C4-2B (cell line): ENCODE measurements around the gene RAPGEF1.

Source experiments
- ZFX ChIP-seq: fragments of 450-650 bp; IDR thresholded peaks from 2 replicates; pipeline ENCODE4 v1.6.1; 2017
- TF ChIP-seq, protein P1 (sequence below): fragments of 450-650 bp; conservative IDR thresholded peaks from 2 replicates; pipeline ENCODE4 v1.5.1; 2017; ENCODE audit warnings: mild to moderate bottlenecking

DNA sequence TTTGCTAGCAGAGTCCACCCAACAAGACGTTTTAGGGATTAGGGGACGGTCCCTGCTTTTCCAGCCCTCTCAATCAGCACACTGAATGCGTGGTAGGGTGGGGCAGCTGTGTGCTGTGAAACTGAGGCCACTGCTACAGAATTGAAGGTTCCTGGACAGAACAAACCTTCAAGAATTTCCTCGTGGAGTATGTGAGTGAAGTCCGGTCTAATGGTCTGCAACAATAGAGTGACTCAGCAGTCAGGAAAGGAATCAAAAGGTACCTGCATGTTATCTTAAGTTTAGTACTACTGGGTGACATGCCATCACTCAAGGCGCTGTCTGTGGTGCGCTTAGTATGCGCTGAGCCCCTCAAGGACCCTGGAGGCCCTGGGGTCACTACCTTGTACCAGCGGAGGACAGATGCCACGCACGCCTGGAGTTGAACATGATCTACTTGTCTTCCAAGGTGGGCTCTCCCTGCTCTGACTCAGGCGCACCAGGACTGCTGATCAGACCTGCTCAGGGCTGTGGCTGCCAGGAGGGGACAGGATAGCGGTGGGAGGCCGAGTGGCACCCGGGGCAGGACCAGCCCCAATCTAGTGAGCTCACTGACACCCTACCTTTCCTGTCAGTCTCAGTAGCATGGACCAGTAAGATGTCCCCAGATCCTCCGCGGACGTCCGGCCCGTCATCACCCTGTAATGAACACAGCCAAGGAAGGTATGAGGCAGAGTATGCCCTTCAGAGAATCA lies 144.0 kb downstream of the RAPGEF1 start:
- TF ChIP-seq, protein P1, sequence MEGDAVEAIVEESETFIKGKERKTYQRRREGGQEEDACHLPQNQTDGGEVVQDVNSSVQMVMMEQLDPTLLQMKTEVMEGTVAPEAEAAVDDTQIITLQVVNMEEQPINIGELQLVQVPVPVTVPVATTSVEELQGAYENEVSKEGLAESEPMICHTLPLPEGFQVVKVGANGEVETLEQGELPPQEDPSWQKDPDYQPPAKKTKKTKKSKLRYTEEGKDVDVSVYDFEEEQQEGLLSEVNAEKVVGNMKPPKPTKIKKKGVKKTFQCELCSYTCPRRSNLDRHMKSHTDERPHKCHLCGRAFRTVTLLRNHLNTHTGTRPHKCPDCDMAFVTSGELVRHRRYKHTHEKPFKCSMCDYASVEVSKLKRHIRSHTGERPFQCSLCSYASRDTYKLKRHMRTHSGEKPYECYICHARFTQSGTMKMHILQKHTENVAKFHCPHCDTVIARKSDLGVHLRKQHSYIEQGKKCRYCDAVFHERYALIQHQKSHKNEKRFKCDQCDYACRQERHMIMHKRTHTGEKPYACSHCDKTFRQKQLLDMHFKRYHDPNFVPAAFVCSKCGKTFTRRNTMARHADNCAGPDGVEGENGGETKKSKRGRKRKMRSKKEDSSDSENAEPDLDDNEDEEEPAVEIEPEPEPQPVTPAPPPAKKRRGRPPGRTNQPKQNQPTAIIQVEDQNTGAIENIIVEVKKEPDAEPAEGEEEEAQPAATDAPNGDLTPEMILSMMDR = no peak
- TF ChIP-seq ZFX = no peak
